Mesenchymal stem cell (in vitro differentiated cells and primary cell): ENCODE data around the gene PIP4K2A.
A peak's percentile ranks its signal among the peaks of the same experiment; 100 is the strongest.

Experiments
- DNase-seq: peaks from one replicate; pipeline ENCODE4 v3.0.0-alpha.2; 2013
- H2AFZ ChIP-seq: one replicate; pipeline ENCODE4 v1.6.1; 2013; ENCODE audit warnings: low read depth, mild to moderate bottlenecking, control low read depth, inconsistent platforms, low read length, moderate library complexity
- H2AK5ac ChIP-seq: 2 replicates; pipeline ENCODE4 v1.6.1; 2013; ENCODE audit warnings: low read length, moderate library complexity, mild to moderate bottlenecking, inconsistent platforms; ENCODE audit not compliant: severe bottlenecking
- H2BK120ac ChIP-seq: one replicate; pipeline ENCODE4 v1.6.1; 2013; ENCODE audit warnings: low read depth, mild to moderate bottlenecking, inconsistent platforms, low read length, moderate library complexity
- H2BK12ac ChIP-seq, 2 experiments: one replicate each; pipeline ENCODE4 v1.6.1; 2013; ENCODE audit warnings: inconsistent platforms in 2 of 2, low read length in 2 of 2, mild to moderate bottlenecking in 2 of 2, moderate library complexity in 2 of 2, control low read depth in 1 of 2
- H2BK15ac ChIP-seq: one replicate; pipeline ENCODE4 v1.6.1; 2013; ENCODE audit warnings: mild to moderate bottlenecking, low read depth, inconsistent platforms; ENCODE audit not compliant: poor library complexity, severe bottlenecking
- H2BK5ac ChIP-seq: 2 replicates; pipeline ENCODE4 v1.6.1; 2013; ENCODE audit warnings: low read depth, mild to moderate bottlenecking, low read length, control low read depth, inconsistent platforms; ENCODE audit not compliant: poor library complexity, severe bottlenecking
- H3K14ac ChIP-seq, 2 experiments: one replicate each; pipeline ENCODE4 v1.6.1; 2013; ENCODE audit warnings: inconsistent platforms in 2 of 2, low read length in 2 of 2, control low read depth in 1 of 2, mild to moderate bottlenecking in 1 of 2, moderate library complexity in 1 of 2
- H3K18ac ChIP-seq, 2 experiments: one replicate each; pipeline ENCODE4 v1.6.1; 2013; ENCODE audit warnings: inconsistent platforms in 2 of 2, low read length in 2 of 2, control low read depth in 1 of 2, low read depth in 1 of 2, mild to moderate bottlenecking in 1 of 2
- H3K23ac ChIP-seq, 2 experiments: one replicate each; pipeline ENCODE4 v1.6.1; 2013; ENCODE audit warnings: inconsistent platforms in 2 of 2, low read length in 2 of 2, mild to moderate bottlenecking in 2 of 2, moderate library complexity in 2 of 2, control low read depth in 1 of 2
- H3K27ac ChIP-seq: 2 replicates; pipeline ENCODE4 v1.5.1; 2013; ENCODE audit warnings: mild to moderate bottlenecking, moderate library complexity, low read length, control low read depth, inconsistent platforms; ENCODE audit not compliant: poor library complexity, severe bottlenecking
- H3K27me3 ChIP-seq, 2 experiments: 2 replicates each; pipeline versions ENCODE4 v1.6.1 to v1.7.0; 2013; ENCODE audit warnings: low read length in 2 of 2, mild to moderate bottlenecking in 2 of 2, moderate library complexity in 2 of 2, control low read depth in 1 of 2, inconsistent platforms in 1 of 2; ENCODE audit not compliant: control insufficient read depth in 1 of 2, insufficient read depth in 1 of 2
- H3K36me3 ChIP-seq, 2 experiments: 2 replicates each; pipeline versions ENCODE4 v1.6.1 to v1.7.0; 2013; ENCODE audit warnings: low read length in 2 of 2, control low read depth in 1 of 2, inconsistent platforms in 1 of 2, low read depth in 1 of 2, mild to moderate bottlenecking in 1 of 2; ENCODE audit not compliant: insufficient read depth in 2 of 2, control insufficient read depth in 1 of 2
- H3K4ac ChIP-seq, 2 experiments: one replicate each; pipeline ENCODE4 v1.6.1; 2013; ENCODE audit warnings: inconsistent platforms in 2 of 2, low read length in 2 of 2, mild to moderate bottlenecking in 2 of 2, moderate library complexity in 2 of 2, control low read depth in 1 of 2, low read depth in 1 of 2
- H3K4me1 ChIP-seq: 2 replicates; pipeline ENCODE4 v1.6.1; 2013; ENCODE audit warnings: low read depth, low read length, control low read depth; ENCODE audit not compliant: control insufficient read depth, insufficient read depth
- H3K4me2 ChIP-seq: 2 replicates; pipeline ENCODE4 v1.6.1; 2013; ENCODE audit warnings: low read length, mild to moderate bottlenecking, inconsistent platforms; ENCODE audit not compliant: poor library complexity, severe bottlenecking
- H3K4me3 ChIP-seq, 2 experiments: 2 replicates each; pipeline versions ENCODE4 v1.5.1 to v1.7.0; 2013; ENCODE audit warnings: low read length in 2 of 2, mild to moderate bottlenecking in 2 of 2, control low read depth in 1 of 2, low read depth in 1 of 2; ENCODE audit not compliant: insufficient read depth in 1 of 2
- H3K79me1 ChIP-seq: replicated peaks from 2 replicates; pipeline ENCODE4 v1.6.1; 2013; ENCODE audit warnings: mild to moderate bottlenecking, control low read depth, low read length, inconsistent platforms; ENCODE audit not compliant: poor library complexity, severe bottlenecking
- H3K9ac ChIP-seq: 2 replicates; pipeline ENCODE4 v1.7.0; 2013; ENCODE audit warnings: mild to moderate bottlenecking, low read length, moderate library complexity
- H3K9me3 ChIP-seq: 2 replicates; pipeline ENCODE4 v1.7.0; 2013; ENCODE audit warnings: mild to moderate bottlenecking, low read length; ENCODE audit not compliant: control insufficient read depth
- H4K8ac ChIP-seq: one replicate; pipeline ENCODE4 v1.6.1; 2013; ENCODE audit warnings: inconsistent platforms, mild to moderate bottlenecking, low read length, moderate library complexity
- H4K91ac ChIP-seq: one replicate; pipeline ENCODE4 v1.6.1; 2013; ENCODE audit warnings: mild to moderate bottlenecking, low read length, inconsistent platforms
- WGBS: methylation state at CpG from one replicate; pipeline ENCODE4 v1.1.7; 2013; ENCODE audit warnings: mixed read lengths; 5-methylcytosine and 5-hydroxymethylcytosine counted together

The PIP4K2A gene

GRCh38 chr10:22560913-22561239 is 153.5 kb downstream of the PIP4K2A start:
- H2BK15ac ChIP-seq: no peak overlapping the region
- H2AFZ ChIP-seq: no peak overlapping the region
- peaks cover 8% of the 10 kb centered on the region for H3K4me1 ChIP-seq
- no peaks in the 10 kb centered on the region for H3K27me3 ChIP-seq
- H3K14ac ChIP-seq: no peak overlapping the region
- peaks cover 15 to 48% of the 10 kb centered on the region in 2 experiments for H3K36me3 ChIP-seq
- no peak overlapping the region for H4K91ac ChIP-seq
- H3K4me3 ChIP-seq: no peak overlapping the region
- H2BK120ac ChIP-seq: no peak overlapping the region
- H3K9me3 ChIP-seq: no peaks in the 10 kb centered on the region
- no peak overlapping the region for H4K8ac ChIP-seq
- no peak overlapping the region for H3K27ac ChIP-seq
- DNase-seq: no peak
- H2AK5ac ChIP-seq: no peak overlapping the region
- H3K4ac ChIP-seq: no peak overlapping the region
- H2BK12ac ChIP-seq: no peak overlapping the region
- H3K18ac ChIP-seq: no peak overlapping the region
- H3K79me1 ChIP-seq: peaks cover 19% of the 10 kb centered on the region
- H3K23ac ChIP-seq: no peak overlapping the region
- H2BK5ac ChIP-seq: no peak overlapping the region
- 92% methylated on average over 5 of the region's 6 CpGs for WGBS
- H3K4me2 ChIP-seq: no peak overlapping the region
- H3K9ac ChIP-seq: no peak overlapping the region

GRCh38 chr10:22560096-22560912 is 154.1 kb downstream of the PIP4K2A start:
- no peak overlapping the region for H3K9ac ChIP-seq
- no peak overlapping the region for H3K4me2 ChIP-seq
- H3K4ac ChIP-seq: no peak overlapping the region
- no peak overlapping the region for H4K8ac ChIP-seq
- H3K14ac ChIP-seq: no peak overlapping the region
- H2BK5ac ChIP-seq: no peak overlapping the region
- H4K91ac ChIP-seq: no peak overlapping the region
- H3K9me3 ChIP-seq: no peaks in the 10 kb centered on the region
- H2BK120ac ChIP-seq: no peak overlapping the region
- H2AFZ ChIP-seq: no peak overlapping the region
- H3K27me3 ChIP-seq: no peaks in the 10 kb centered on the region
- no peak overlapping the region for H3K27ac ChIP-seq
- H3K18ac ChIP-seq: no peak overlapping the region
- peaks cover 19% of the 10 kb centered on the region for H3K79me1 ChIP-seq
- no peak overlapping the region for H2AK5ac ChIP-seq
- H2BK15ac ChIP-seq: no peak overlapping the region
- 91% methylated on average over 13 of the region's 17 CpGs for WGBS
- H3K4me3 ChIP-seq: no peak overlapping the region
- no peak overlapping the region for H2BK12ac ChIP-seq
- DNase-seq: no peak
- no peak overlapping the region for H3K23ac ChIP-seq
- H3K36me3 ChIP-seq: peaks cover 15 to 48% of the 10 kb centered on the region in 2 experiments
- peaks cover 8% of the 10 kb centered on the region for H3K4me1 ChIP-seq

- Histone ChIP-seq H3K36me3 (peaks cover 5 to 27% of the 10 kb centered on the region in 2 experiments), H3K23ac (no peak overlapping the region)
- WGBS: 83% methylated on average over 1 of the region's 1 CpG
Observed at GRCh38 chr10:22557321-22557720, 157.1 kb downstream of the PIP4K2A start.

GRCh38 chr10:22556774-22557173 is 157.6 kb downstream of the PIP4K2A start:
- Histone ChIP-seq H2BK12ac (no peak overlapping the region), H3K23ac (no peak overlapping the region), H3K14ac (no peak overlapping the region), H3K9me3 (no peaks in the 10 kb centered on the region), H3K79me1 (peaks cover 13% of the 10 kb centered on the region), H3K27ac (no peak overlapping the region), H3K4me1 (peaks cover 10% of the 10 kb centered on the region), H2BK120ac (no peak overlapping the region), H4K8ac (no peak overlapping the region), H2AFZ (no peak overlapping the region), H2AK5ac (no peak overlapping the region), H3K4me3 (no peak overlapping the region), H3K4me2 (no peak overlapping the region), H2BK5ac (no peak overlapping the region), H3K27me3 (no peaks in the 10 kb centered on the region), H3K4ac (no peak overlapping the region), H3K36me3 (peaks cover 5 to 29% of the 10 kb centered on the region in 2 experiments), H4K91ac (no peak overlapping the region), H3K9ac (no peak overlapping the region), H2BK15ac (no peak overlapping the region), H3K18ac (peak overlapping the region in 1 of 2 experiments; percentile 43)
- DNase-seq: no peak
- 93% methylated on average over 5 of the region's 6 CpGs for WGBS

More at GRCh38 chr10:22557321-22557720, 157.1 kb downstream of the PIP4K2A start:
- Histone ChIP-seq H3K27ac (no peak overlapping the region), H2BK15ac (no peak overlapping the region), H3K9me3 (no peaks in the 10 kb centered on the region), H3K18ac (no peak overlapping the region), H3K9ac (no peak overlapping the region), H2AK5ac (no peak overlapping the region), H4K8ac (no peak overlapping the region), H3K14ac (no peak overlapping the region), H3K79me1 (peaks cover 13% of the 10 kb centered on the region), H2AFZ (no peak overlapping the region), H3K4me1 (peaks cover 10% of the 10 kb centered on the region), H2BK12ac (no peak overlapping the region), H2BK120ac (no peak overlapping the region), H3K4me2 (no peak overlapping the region), H3K27me3 (no peaks in the 10 kb centered on the region), H3K4ac (no peak overlapping the region), H3K4me3 (no peak overlapping the region), H2BK5ac (no peak overlapping the region), H4K91ac (no peak overlapping the region)
- peak; percentile 17 for DNase-seq
